Measurements from ENCODE around the gene SAT2.

Gene SAT2
- long read RNA-seq, donor 1, transcript SAT2-213 (5 exons, 582 nt): major isoform, 25 of 110 reads
- long read RNA-seq, donor 1, transcript SAT2-201 (6 exons, 946 nt): minor isoform, 14 of 110 reads
- long read RNA-seq, donor 1, transcript SAT2-202 (6 exons, 974 nt): minor isoform, 18 of 110 reads
- long read RNA-seq, donor 1, transcript SAT2-214 (1 exons, 1,563 nt): minor isoform, 24 of 110 reads
- long read RNA-seq, donor 1, partial matches to known transcripts: 0 of 110 reads
- long read RNA-seq, donor 1, other reads (novel, unspliced or antisense): 0 of 110 reads
- long read RNA-seq, donor 2, transcript SAT2-201 (6 exons, 946 nt): minor isoform, 15 of 51 reads
- long read RNA-seq, donor 2, transcript SAT2-202 (6 exons, 974 nt): major isoform, 23 of 51 reads
- long read RNA-seq, donor 2, transcript SAT2-214 (1 exons, 1,563 nt): minor isoform, 7 of 51 reads
- long read RNA-seq, donor 2, partial matches to known transcripts: 0 of 51 reads
- long read RNA-seq, donor 2, other reads (novel, unspliced or antisense): 0 of 51 reads
- long read RNA-seq, donor 3, transcript SAT2-214 (1 exons, 1,563 nt): minor isoform, 7 of 48 reads
- long read RNA-seq, donor 3, transcript SAT2-201 (6 exons, 946 nt): minor isoform, 5 of 48 reads
- long read RNA-seq, donor 3, transcript SAT2-213 (5 exons, 582 nt): minor isoform, 9 of 48 reads
- long read RNA-seq, donor 3, transcript SAT2-202 (6 exons, 974 nt): major isoform, 17 of 48 reads
- long read RNA-seq, donor 3, partial matches to known transcripts: 0 of 48 reads
- long read RNA-seq, donor 3, other reads (novel, unspliced or antisense): 0 of 48 reads
- long read RNA-seq, donor 4, transcript SAT2-201 (6 exons, 946 nt): minor isoform, 7 of 62 reads
- long read RNA-seq, donor 4, transcript SAT2-214 (1 exons, 1,563 nt): minor isoform, 18 of 62 reads
- long read RNA-seq, donor 4, transcript SAT2-202 (6 exons, 974 nt): major isoform, 22 of 62 reads
- long read RNA-seq, donor 4, transcript SAT2-213 (5 exons, 582 nt): minor isoform, 5 of 62 reads
- long read RNA-seq, donor 4, partial matches to known transcripts: 0 of 62 reads
- long read RNA-seq, donor 4, other reads (novel, unspliced or antisense): 0 of 62 reads
- long read RNA-seq, donor 5, transcript SAT2-201 (6 exons, 946 nt): minor isoform, 21 of 87 reads
- long read RNA-seq, donor 5, transcript SAT2-202 (6 exons, 974 nt): major isoform, 25 of 87 reads
- long read RNA-seq, donor 5, transcript SAT2-205 (6 exons, 860 nt): minor isoform, 9 of 87 reads
- long read RNA-seq, donor 5, transcript SAT2-214 (1 exons, 1,563 nt): minor isoform, 23 of 87 reads
- long read RNA-seq, donor 5, partial matches to known transcripts: 0 of 87 reads
- long read RNA-seq, donor 5, other reads (novel, unspliced or antisense): 0 of 87 reads
- long read RNA-seq, donor 6, transcript SAT2-204 (2 exons, 765 nt): minor isoform, 5 of 76 reads
- long read RNA-seq, donor 6, transcript SAT2-214 (1 exons, 1,563 nt): minor isoform, 10 of 76 reads
- long read RNA-seq, donor 6, transcript SAT2-201 (6 exons, 946 nt): minor isoform, 22 of 76 reads
- long read RNA-seq, donor 6, transcript SAT2-202 (6 exons, 974 nt): major isoform, 33 of 76 reads
- long read RNA-seq, donor 6, partial matches to known transcripts: 0 of 76 reads
- long read RNA-seq, donor 6, other reads (novel, unspliced or antisense): 0 of 76 reads
- long read RNA-seq, donor 7: 0 reads
- long read RNA-seq, donor 8, transcript SAT2-202 (6 exons, 974 nt): major isoform, 19 of 61 reads
- long read RNA-seq, donor 8, transcript SAT2-201 (6 exons, 946 nt): minor isoform, 8 of 61 reads
- long read RNA-seq, donor 8, transcript SAT2-213 (5 exons, 582 nt): minor isoform, 9 of 61 reads
- long read RNA-seq, donor 8, transcript SAT2-214 (1 exons, 1,563 nt): minor isoform, 12 of 61 reads
- long read RNA-seq, donor 8, partial matches to known transcripts: 0 of 61 reads
- long read RNA-seq, donor 8, other reads (novel, unspliced or antisense): 0 of 61 reads

GRCh38 chr17:7627250-7628121 is at the start of gene SAT2:
TSS of gene SAT2 (minus strand) at chr17:7627821. CDS start at chr17:7627635, 186 bp downstream.
- DNase-seq: peak; percentile 86

GRCh38 chr17:7676533-7676932 is 48.9 kb upstream of the SAT2 start:
- no peak for DNase-seq

- DNase-seq: no peak
Measured at GRCh38 chr17:7674934-7675333, 47.3 kb upstream of the SAT2 start.

GRCh38 chr17:7673239-7673638 is 45.6 kb upstream of the SAT2 start:
- no peak for DNase-seq

- no peak for DNase-seq
Measured at GRCh38 chr17:7668482-7668881, 40.9 kb upstream of the SAT2 start.

GRCh38 chr17:7667656-7668406 is 40.2 kb upstream of the SAT2 start:
- no peak for DNase-seq

GRCh38 chr17:7656958-7657609 is 29.5 kb upstream of the SAT2 start:
- DNase-seq: peak; percentile 45

- no peak for DNase-seq
Measured at GRCh38 chr17:7655541-7655840, 27.9 kb upstream of the SAT2 start.

- DNase-seq: no peak
Measured at GRCh38 chr17:7654832-7655540, 27.4 kb upstream of the SAT2 start.

GRCh38 chr17:7652388-7653356 is 25.1 kb upstream of the SAT2 start:
- no peak for DNase-seq

GRCh38 chr17:7651665-7652387 is 24.2 kb upstream of the SAT2 start:
- DNase-seq: peak; percentile 70

- DNase-seq: peak; percentile 27
Measured at GRCh38 chr17:7651097-7651664, 23.6 kb upstream of the SAT2 start.

GRCh38 chr17:7650509-7651096 is 23.0 kb upstream of the SAT2 start, which contains the start of gene ATP1B2:
TSS of gene ATP1B2 (plus strand) at chr17:7650926. CDS start at chr17:7651519, 593 bp downstream.
- DNase-seq: peak; percentile 67

GRCh38 chr17:7647018-7647417 is 19.4 kb upstream of the SAT2 start:
- no peak for DNase-seq

GRCh38 chr17:7646457-7646856 is 18.8 kb upstream of the SAT2 start:
- DNase-seq: no peak
